ENCODE data around the gene ZNF354B.
"Not testable (repeated sequence)": the region's sequence is repeated elsewhere in the genome, so short reads cannot be mapped to it uniquely, and the experiment has no call there.

Gene ZNF354B

GRCh38 chr5:178859625-178860521 is at the start of gene ZNF354B:
TSS of gene ZNF354B (plus strand) at chr5:178859953. CDS start at chr5:178861048, 1,095 bp downstream.
- DNase-seq: peak; percentile 39

- no peak for DNase-seq
These were observed 42.2 kb upstream of the ZNF354B start for GRCh38 chr5:178817506-178817905.

- no peak for DNase-seq
These were observed 41.7 kb upstream of the ZNF354B start for GRCh38 chr5:178818094-178818493.

GRCh38 chr5:178820001-178820400 is 39.8 kb upstream of the ZNF354B start:
- no peak for DNase-seq

GRCh38 chr5:178825444-178825843 is 34.3 kb upstream of the ZNF354B start:
- no peak for DNase-seq

- no peak for DNase-seq
These were observed 33.5 kb upstream of the ZNF354B start for GRCh38 chr5:178826216-178826615.

- no peak for DNase-seq
These were observed 32.1 kb upstream of the ZNF354B start for GRCh38 chr5:178827636-178828035.

GRCh38 chr5:178831049-178831448 is 28.7 kb upstream of the ZNF354B start:
- DNase-seq: no peak

GRCh38 chr5:178832618-178833201 is 27.0 kb upstream of the ZNF354B start:
- DNase-seq: no peak

- DNase-seq: no peak
These were observed 23.1 kb upstream of the ZNF354B start for GRCh38 chr5:178836628-178837027.

GRCh38 chr5:178838695-178839318 is 20.9 kb upstream of the ZNF354B start:
- not testable (repeated sequence) for DNase-seq

- DNase-seq: no peak
These were observed 20.4 kb upstream of the ZNF354B start for GRCh38 chr5:178839319-178839704.

GRCh38 chr5:178840399-178840798 is 19.4 kb upstream of the ZNF354B start:
- not testable (repeated sequence) for DNase-seq

- DNase-seq: no peak
These were observed 10.4 kb upstream of the ZNF354B start for GRCh38 chr5:178849316-178849715.

GRCh38 chr5:178851951-178852350 is 7.8 kb upstream of the ZNF354B start:
- no peak for DNase-seq

- DNase-seq: no peak
These were observed 5.5 kb upstream of the ZNF354B start for GRCh38 chr5:178854284-178854683.

GRCh38 chr5:178860615-178861014 is 862 bp downstream of the ZNF354B start:
- not testable (repeated sequence) for DNase-seq

GRCh38 chr5:178861627-178862026 is 1.9 kb downstream of the ZNF354B start:
- DNase-seq: no peak

- no peak for DNase-seq
These were observed 7.2 kb downstream of the ZNF354B start for GRCh38 chr5:178866946-178867345.

- no peak for DNase-seq
These were observed 9.8 kb downstream of the ZNF354B start for GRCh38 chr5:178869577-178869976.

- no peak for DNase-seq
These were observed 10.7 kb downstream of the ZNF354B start for GRCh38 chr5:178870411-178870810.

GRCh38 chr5:178872302-178872701 is 12.5 kb downstream of the ZNF354B start:
- DNase-seq: no peak

GRCh38 chr5:178883115-178883694 is 23.5 kb downstream of the ZNF354B start:
- not testable (repeated sequence) for DNase-seq

All from NCI-H1436 treated with DMSO at 0.1 percent for 48 hours (cell line).